Activated CD8-positive, alpha-beta memory T cell treated with anti-CD3 and anti-CD28 coated beads, Interleukin-2, amount 50 U/mL, for 24 hours (primary cell): ENCODE results near the gene RAPGEF4.

Experiments
- DNase-seq: peaks from one replicate; pipeline ENCODE4 v3.0.0-alpha.2; 2020; ENCODE audit errors: extremely low read depth

The RAPGEF4 gene

DNA sequence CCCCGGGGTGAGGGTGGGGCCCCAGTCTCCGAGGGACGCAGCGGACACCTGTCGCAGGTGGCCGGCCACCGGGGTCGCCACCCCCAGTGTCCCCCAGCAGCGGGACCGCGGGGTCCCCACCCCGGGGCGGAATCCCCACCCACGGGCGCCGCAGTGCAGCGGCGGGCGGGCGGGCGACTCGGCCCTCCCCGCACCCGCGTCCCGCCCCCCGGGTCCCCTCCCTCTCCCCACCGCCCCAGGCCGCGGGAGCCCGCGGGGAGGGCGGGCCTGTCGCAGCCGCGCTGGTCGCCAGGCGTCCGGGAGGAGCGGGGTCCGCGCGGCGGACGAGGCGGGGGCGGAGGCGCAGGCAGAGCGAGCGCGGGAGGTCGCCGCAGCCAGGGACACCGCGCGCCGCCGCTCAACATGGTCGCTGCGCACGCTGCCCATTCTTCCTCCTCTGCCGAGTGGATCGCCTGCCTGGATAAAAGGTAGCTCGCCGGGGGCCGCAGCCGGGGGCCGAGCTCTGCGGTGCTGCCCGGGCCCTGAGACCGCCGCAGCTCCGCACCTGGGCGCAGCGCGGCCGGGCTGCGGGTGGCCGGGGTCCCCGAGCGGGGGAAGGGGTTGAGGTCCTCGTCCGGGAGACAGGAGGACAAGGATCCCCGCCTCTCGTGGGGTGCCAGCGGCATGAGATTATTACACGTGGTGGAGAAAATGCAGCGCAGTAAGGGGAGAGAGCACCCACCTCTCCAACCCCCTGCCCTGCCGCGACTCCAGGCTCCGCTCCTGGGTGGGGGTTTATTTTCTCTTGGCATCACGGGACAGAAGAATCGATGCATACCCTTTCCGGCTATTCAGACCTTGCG is at the start of gene RAPGEF4:
TSS of gene RAPGEF4 (plus strand) at position 264 of the 842 bp plus-strand sequence. CDS start at position 403, 139 bp downstream.
- no peak for DNase-seq

DNA sequence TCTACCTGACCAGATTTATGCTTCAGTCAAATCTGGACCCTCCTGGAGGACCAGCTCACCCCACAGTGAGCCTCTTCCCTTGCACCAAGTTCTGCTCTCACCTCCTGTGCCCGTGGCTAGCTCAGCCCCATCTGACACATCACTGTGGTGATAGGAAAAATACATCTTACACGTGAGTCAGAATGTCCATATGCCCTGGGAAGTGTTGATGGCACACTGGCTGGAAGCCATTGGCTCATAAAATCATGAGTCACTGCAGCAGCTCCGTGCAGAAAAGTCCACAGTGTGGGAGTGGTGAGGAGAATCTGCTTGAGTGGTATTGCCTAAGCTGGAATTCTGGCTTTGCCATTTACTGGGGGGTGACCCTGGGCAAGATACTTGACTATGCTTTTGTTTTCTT is 42.6 kb upstream of the RAPGEF4 start:
- DNase-seq: no peak

DNA sequence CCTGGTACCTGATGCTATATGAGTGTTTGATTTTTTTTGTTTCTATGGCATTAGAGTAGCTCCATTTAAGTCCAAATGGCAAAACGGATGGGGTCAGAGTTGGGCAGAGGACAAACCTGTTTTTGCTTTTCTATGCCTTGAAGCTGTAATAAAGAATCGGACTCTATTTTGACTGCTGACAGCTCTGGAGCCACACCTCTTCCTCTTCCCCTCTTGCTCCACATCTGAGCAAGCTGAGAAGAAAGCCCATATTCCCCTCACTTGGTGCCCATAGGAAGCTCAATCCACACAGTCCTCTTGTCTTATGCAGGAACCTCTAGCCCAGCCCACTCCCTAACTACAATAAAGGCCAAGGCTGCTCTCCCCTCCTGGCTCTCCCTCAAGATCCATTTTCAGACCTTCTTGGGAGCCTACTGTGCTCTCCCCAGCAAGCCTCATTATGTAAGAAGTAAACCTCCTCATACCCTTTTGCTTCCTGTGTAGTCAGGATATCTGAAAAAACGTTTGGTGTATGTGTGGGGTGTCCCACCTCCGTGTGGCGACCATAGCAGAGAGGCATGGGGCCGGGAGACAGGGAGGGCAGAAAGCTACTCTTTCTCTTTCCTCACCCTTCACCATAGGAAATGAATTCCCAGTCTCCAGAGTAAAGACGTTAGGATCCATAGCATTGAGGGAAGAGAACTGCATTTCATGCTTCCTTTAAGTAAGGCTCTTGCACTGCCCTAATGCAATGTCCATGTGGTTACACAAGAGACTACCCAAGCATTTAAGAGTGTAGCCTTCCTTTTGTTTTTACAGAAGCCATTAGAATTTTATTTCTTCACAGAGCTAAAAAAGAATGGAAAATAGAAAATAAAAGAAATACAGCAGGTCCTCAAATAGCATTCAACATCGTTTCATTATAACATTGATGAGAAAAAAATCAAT is 41.9 kb upstream of the RAPGEF4 start:
- no peak for DNase-seq

DNA sequence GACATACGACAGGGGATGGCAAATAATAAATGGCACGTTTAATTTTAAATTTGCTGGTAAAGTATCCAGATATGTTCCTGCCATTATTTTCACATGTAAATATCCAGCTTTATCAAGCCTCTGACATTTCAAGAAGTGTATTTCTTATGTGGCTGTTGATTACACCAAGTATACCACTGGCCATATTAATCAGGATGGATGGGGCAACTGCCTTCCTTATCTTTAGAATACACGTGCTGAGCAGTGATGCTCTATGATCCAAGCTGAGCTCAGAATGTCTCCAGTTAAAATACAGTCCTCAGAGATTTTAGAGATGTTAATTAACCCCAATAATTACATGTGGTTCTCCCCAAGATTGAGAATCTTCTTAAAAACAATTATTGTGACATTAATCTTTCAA is 38.3 kb upstream of the RAPGEF4 start:
- DNase-seq: no peak

DNA sequence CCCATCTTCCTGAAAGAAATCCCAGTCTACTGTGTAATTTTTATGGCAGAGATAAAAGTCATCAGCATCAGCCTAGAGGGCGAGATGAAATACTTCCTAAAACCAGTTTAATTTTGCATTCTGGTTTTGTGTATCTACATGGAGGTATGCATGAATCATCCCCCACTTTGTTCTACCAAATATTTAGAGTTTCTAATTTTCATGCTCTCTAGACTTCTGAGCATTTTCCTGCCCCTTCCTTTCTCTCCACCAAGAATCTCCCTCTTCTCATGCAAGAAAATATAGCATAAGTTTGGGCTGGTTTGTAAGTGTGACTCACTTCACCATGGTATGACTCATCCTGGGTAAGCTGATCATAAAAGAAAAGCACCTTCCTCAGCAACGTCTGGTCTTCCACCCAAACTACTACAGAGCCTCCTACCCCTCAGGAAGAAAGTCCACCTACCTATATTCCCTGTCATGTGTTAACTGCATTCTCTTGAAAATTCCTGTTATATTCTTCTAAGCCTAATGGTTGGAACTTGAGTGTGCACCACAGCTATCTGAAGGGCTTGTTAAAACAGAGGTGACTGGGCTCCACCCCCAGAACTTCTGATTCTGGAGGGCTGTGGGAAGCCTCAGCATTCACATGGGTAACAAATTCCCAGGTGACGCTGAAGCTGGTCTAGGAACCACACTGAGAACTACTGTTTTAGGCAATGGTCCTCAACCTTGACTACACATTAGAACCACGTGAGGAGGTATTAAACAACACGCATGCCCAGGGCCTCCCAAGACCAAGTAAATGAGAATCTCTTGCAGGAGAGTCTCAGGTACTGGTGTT is 37.4 kb upstream of the RAPGEF4 start:
- no peak for DNase-seq

DNA sequence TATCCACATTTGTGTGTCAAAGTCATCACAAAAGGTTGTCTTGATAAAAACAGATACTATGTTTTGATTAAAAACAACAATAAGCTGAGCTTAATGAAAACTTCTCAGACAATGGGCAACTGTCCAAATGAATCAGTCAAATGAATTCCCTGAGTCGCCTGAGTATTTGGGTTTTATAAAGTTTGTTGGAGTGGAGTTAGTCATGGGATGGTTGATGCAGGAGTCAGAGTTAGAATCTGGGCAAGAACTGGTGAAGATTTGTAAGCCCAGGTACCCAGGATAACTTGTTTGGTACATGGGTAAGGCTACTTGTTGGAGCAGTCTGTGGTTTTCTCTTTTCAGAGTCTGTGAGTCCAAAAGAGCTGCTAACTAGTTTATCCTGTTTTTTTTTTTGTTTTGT is 34.4 kb upstream of the RAPGEF4 start:
- DNase-seq: no peak

DNA sequence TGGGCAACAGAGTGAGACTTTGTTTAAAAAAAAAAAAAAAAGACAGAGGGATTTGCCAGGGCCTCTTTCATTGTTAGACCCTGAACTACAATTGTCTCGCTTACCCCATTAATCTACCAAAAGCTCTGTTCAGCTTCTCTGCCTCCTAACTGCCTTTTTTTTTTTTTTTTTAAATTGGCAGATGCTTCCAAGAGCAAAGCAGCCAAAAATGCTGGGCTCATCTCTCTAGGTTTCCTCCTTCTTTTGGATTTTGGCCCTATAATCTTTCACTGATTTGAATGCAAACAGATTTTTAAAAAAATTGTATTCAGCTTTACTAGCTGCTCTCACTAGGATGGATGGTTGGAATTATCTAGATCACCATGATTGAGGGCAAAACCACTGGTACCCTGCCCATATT is 33.2 kb upstream of the RAPGEF4 start:
- no peak for DNase-seq

DNA sequence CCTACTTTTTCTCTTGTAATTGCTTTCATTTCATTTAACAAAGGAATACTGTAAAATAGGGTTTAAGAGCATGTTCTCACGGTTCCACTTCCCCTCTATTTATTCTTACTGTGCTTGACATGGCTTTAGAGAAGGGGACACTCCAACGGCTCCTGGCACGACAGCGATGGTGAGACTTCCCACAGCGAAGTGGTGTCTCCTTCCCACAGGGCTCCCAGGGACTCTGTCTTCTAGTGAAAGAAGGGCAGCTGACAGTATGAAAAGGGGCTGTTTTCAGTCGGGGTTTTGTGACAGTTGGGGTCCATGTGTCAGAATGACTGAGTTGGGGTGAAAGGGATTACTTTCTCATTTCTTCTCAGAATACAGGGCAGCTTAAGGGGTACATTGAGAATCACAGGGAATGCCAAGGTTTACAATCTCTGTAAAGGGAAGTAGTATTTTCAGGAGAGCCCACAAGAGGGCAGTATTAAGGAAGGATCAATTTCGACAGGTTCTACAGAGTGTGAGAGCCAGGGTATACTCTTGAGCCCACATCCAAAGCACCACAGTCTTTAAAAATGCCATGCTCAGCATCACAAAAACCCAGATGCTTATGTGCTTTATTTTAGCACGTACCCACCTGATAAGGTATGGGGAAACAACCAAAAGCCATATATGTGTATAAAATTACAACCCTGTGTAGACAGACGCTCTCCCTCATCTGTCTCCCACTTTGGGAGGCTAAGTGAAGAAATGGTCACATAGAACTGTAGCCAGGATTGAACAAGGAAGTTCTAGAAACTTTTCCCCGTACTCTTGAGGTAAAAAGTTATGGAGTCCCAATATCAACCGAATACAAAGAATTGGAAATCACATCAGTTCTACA is 31.3 kb upstream of the RAPGEF4 start:
- DNase-seq: no peak

DNA sequence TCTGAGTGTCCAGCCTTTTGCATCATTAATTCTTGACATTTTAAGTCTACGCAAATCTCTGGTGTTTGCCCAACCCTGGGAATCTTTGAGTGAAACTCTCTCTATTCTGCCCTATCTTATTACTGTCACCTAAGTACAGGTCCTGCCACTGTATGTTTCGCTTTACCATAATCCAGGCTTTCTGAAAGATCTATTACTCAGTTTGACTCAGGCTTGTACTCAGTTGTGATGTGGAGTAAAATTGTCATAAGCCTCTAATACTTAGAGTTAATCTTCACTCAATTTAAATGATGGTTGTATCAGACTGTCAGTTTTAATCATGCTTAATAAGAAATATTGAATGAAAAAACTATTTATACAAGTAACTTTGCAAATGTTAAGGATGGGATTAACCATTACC is 30.3 kb upstream of the RAPGEF4 start:
- no peak for DNase-seq

DNA sequence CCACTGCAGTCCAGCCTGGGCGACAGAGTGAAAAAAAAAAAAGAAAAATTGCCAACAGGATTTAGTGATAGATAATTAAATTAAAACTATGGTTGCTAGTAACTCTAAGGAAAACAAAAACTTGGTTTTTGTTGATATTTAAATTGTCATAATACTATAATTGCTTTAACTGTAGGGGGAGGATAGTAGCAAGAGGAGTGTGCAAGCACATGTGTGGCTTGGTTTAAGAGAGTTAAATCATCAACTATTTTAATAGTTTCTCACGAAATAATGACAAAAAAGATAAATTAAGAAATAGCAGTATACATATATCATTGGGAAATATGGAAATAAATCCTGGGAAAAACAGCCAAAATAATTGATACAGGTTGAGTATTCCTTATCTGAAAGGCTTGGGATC is 27.4 kb upstream of the RAPGEF4 start:
- DNase-seq: no peak

DNA sequence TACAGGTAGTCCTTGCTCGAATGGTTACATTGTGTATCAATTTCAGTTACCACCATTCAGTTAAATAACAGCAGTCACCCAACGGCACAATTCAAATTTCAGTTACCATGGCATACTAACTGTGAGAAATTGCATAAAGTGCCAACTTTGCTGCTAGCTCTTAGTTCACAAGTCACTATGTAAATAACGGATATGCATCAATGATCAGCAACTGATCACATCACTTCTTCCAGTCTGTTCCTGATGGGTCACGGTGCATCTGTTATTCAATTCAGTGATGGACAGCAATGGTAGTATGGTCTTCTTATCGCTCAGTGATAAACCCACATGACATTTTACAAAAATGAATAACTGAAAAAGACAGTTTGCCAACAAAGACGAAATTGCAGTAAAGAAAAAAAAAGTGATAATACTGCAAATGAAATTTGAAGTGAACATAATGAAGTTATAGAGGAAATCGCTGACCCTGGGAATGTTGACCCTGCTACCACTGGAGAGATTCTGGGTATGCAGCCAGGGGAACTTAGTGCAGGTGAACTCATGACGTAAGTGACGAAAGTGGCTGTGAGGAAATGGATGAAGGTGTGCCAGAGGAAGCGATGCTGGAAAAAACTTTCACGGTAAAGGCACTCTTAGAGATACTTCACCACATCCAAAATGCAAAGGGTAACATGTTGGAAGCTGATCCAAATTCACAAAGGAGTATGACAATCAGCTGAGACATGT is 25.9 kb upstream of the RAPGEF4 start:
- DNase-seq: no peak

DNA sequence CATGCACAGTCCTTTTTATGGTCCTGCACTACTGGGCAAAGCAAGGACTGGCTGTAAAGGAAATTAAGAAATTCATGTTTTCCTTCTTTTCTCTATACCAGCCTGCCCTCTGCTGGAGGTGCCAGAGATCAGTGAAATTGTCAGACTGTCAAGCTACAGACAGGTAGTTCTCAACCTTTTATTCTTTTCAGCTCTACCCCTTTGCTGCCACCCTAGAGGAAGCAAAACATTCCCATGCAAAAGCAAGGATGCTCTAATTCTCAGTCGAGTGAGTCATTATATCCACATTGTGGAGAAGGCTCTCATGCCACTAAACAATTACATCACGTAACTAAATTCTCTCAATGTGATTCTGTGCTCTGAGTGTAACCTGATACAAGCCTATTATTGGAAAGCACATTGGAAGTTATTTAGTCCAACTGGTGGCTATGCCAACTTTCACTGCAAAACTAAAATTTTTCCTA is 25.0 kb upstream of the RAPGEF4 start:
- DNase-seq: no peak

DNA sequence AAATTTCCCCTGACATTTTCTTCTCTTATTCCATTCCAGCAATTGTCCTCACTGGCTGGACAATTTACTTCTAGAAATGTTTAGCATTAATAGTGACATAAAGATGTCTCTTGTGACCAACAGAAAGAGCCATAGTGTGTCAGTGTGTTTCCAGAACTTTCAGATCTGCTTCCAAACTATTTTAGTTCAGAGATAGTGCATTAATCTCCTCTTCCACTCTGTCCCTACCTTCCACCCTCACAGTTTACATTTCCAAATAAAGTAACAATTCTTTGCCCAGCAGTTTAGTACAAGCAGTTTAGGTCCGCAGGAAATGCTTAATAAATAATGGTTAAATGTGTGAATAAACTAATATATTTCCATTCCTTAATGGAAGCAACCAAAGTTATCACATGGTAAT is 24.5 kb upstream of the RAPGEF4 start:
- no peak for DNase-seq

DNA sequence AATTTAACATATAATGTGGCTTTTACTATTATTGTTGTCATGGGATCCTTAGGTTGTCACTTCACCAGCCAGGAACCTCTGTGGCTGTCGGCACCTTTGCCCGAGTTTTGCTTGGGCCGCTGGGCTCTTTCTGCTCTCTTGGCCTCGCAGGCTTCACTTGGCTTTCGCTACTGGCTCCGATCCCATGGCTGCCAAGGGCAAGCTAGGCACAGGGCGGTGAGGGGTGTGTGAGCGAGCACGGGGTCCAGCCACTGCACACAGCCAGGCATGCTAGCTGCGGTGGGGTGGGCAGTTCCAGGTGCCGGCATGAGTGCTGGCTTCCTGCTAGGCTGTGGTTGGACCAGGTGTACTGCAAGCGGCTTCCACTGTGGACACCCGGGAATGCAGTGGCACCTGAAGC is 23.4 kb upstream of the RAPGEF4 start:
- no peak for DNase-seq

DNA sequence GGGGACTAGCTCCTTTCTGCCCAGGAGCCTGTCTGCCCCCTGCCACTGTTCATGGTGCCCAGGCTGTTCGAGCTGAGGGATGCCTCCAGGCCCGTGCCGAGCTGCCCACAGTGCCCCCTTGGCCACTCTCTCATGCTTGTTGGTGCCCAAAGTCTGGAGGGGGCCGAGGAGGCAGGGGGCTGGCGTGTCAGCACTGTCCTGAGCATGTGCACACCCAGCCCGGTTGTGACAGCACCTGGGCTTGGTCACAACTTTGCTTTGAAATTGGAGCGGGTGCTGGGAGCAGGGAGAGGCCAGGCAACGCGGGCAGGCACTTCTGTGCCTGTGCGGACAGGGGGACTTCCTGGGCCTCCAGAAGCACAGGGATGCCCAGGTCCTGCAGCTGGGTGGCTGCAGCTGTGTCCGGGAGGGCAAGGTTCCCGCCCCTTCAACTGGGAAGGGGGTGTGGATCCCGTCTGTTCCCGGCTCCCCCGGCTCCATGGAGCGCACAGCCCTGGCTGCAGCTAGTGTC is 22.2 kb upstream of the RAPGEF4 start:
- no peak for DNase-seq

DNA sequence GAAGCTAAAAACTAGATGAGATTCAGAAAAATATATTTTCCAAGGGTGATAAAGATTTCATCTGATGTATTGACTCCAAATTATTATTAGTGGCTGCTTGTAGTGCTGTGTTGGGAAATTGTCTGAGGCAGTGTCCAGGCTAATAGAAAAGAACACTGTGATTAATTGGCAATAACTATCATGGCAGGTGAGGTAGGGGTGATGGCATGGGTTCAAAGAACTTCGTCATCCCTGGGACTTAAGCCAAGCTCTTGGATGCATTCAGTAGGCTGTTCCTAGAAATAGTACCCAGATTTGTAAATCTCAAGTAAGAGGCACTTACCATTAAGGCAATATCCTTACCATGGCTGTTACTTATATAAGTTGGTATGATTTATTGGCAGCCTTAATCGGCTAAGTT is 13.2 kb upstream of the RAPGEF4 start:
- DNase-seq: no peak

DNA sequence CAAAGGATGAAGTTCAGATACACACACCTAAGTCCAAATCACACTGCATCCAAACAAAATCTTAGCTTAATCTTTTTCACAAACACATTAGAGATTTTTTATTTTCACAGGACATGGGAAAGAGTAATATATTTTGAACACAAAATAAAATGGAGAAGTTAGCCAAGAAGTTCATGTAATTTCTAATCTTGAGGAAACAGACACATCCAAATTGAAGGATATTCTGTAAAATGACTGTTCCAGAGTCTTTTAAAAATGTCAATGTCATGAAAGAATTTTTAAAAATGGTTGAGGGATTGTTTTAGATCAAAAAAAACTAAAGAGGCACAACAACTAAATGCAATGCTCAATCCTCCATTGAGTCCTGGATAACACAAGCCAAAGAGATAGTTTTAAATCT is 12.4 kb upstream of the RAPGEF4 start:
- no peak for DNase-seq

DNA sequence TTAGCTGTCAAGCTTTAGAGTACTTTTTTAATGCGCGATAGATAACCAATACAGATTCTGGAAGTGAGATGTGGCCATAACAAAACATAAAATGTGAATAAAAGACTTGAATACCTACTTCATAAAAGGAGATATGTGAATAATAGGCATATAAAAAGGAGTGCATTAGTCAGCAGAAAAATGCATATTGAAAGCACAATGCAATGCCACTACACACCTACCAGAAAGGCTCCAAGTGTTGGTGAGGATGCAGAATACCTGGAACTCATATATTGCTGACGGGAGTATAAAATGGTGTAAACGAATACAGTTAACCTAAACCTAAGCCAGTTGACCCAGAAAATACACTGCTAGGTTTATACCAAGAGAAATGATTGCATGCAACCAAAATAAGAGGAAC is 10.9 kb upstream of the RAPGEF4 start:
- DNase-seq: no peak

DNA sequence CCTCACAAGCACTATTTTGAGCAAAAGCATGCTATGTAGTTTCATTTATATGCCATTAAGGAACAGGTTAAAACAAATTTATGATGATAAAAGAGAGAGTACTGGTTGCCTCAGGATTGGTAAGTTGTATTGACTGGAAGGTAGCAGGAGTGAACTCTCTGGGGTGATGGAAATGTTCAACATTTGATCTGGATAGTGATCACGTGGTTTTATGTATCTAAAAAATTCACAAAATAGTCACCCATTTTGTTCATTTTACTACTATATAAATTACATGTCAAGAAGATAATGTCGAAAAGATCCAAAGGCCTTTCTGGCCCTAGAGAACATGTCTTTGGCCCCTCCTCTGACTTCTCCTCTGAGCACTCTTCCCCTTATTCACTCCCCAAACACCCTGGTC is 10.4 kb upstream of the RAPGEF4 start:
- DNase-seq: no peak

DNA sequence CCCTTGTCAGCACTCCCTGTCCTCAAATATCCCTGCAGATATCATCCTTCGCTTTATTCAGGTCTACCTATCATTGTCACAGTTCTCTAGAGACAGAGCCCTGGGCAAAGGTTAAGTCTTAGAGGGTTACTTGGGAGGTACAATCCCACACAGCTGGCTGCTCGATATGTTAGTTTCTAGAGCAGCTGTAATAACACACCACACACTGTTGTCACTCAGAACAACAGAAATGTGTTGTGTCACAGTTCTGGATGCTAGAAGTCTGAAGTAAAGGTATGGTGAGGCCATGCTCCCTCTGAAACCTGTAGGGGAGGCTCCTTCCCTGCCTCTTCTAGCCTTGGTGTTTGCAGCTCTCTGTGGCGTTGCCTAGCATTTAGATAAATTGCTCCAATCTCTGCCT is 9.9 kb upstream of the RAPGEF4 start:
- DNase-seq: no peak
